Measurements from ENCODE around the gene NIP7. TPM values are rescaled to one million over a fixed set of nuclear protein-coding genes. Genes with fewer than 3 reads are reported as not detected.

NIP7 gene
- total RNA-seq, 4 donors from 2014 or later = 1.8 to 17.3 (median 8.9) TPM

GRCh38 chr16:69324013-69324531 is 15.5 kb upstream of the NIP7 start:
- Histone ChIP-seq H3K9me3 (no peaks in the 10 kb centered on the region), H3K36me3 (peaks cover 0 to 44% (median 24%) of the 10 kb centered on the region in 4 donors), H3K4me3 (no peak overlapping the region), H3K27ac (peak overlapping the region in 1 of 4 donors; percentile 30), H3K4me1 (peaks cover 10 to 44% (median 34%) of the 10 kb centered on the region in 4 donors), H3K27me3 (no peaks in the 10 kb centered on the region)
- WGBS, 2 donors (ENCODE audit: low coverage in 1 of 2) = 76 to 80% methylated on average over 1 to 8 of the region's 8 CpGs
- TF ChIP-seq CTCF (IDR thresholded peaks at IDR 0.05) (no peak), POLR2A (IDR thresholded peaks at IDR 0.05) (no peak), POLR2AphosphoS5 (IDR thresholded peaks at IDR 0.05) (no peak), EP300 (IDR thresholded peaks at IDR 0.05; ENCODE audit: low read depth) (no peak)
- in situ Hi-C loops (cut with MboI; ENCODE audit: low pct_ligation_motif_present in 1 of 4, low pct_unique_long_range_greater_than_20kb in 1 of 4, low sequenced_read_pairs in 3 of 4) (no loop called here), intact Hi-C loops (cut with DNase I; ENCODE audit: low total_unique reads) (no loop called here)
- peak; percentile 65 for DNase-seq

DNA sequence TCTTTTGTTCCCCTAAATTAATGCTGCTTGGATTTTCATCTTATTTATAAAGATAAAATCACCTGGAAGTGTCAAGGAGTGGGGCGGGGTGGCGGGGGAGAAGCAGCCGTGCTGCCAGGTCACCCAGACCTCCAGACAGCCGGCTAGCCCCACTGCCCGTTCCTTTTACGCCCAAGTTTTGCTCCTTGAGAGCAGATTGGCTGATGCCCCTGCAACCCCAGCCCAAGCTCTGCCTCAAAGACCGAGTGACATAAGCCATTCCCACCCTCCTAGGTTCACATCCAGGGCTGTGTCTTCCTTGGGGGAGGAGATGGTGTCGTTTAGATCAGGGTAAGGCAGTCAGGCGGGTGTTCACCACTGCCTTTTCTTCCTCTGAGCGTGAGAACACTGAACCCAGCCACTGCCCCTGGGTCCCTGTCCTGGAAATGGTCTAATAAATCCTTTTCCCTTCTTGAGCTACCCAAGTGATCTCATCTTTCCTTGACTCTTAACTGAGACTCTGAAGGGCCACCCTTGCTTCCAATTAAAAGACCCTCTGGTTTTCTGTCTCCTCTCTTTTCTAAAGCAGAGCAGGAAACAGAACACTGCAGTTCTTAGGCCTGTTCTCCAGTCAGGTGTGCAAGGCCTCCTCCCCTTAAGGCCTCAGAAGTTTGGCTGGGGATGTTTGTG is 14.9 kb upstream of the NIP7 start:
- intact Hi-C loops (cut with DNase I; ENCODE audit: low total_unique reads) = no loop called here
- no peak overlapping the region for H3K27ac ChIP-seq
- H3K36me3 ChIP-seq = peaks cover 0 to 37% (median 18%) of the 10 kb centered on the region in 4 donors
- H3K9me3 ChIP-seq = no peaks in the 10 kb centered on the region
- H3K4me1 ChIP-seq = peaks cover 15 to 51% (median 41%) of the 10 kb centered on the region in 4 donors
- WGBS, 2 donors (ENCODE audit: low coverage in 1 of 2) = 82% methylated on average over 10 of the region's 10 CpGs; no CpG with 5 or more reads in 1 of the 2 donors
- no peak for TF ChIP-seq EP300 (IDR thresholded peaks at IDR 0.05; ENCODE audit: low read depth)
- no peak for TF ChIP-seq CTCF (IDR thresholded peaks at IDR 0.05)
- TF ChIP-seq POLR2AphosphoS5 (IDR thresholded peaks at IDR 0.05) = no peak
- TF ChIP-seq POLR2A (IDR thresholded peaks at IDR 0.05) = no peak
- in situ Hi-C loops (cut with MboI; ENCODE audit: low pct_ligation_motif_present in 1 of 4, low pct_unique_long_range_greater_than_20kb in 1 of 4, low sequenced_read_pairs in 3 of 4) = no loop called here
- no peak overlapping the region for H3K4me3 ChIP-seq
- H3K27me3 ChIP-seq = no peaks in the 10 kb centered on the region
- DNase-seq = no peak

DNA sequence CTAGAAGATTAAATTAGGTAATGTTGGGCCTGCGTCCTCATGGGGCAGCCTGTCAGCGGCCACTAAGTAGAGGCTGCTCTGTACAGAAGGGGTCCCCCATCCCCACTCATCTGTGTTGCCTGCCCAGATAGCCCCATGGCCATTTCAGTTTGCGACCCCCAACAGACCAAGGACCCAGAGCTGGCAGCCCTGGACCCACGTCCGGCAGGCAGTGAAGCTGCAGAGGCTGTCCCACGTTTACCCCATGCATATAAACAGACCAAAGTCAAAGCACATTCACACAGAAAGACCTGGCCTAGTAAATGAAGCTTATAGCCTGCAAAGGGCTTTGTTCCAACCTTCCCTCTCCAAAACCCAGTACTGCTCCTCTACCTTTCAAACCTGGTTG is 13.8 kb upstream of the NIP7 start:
- Histone ChIP-seq H3K9me3 (no peaks in the 10 kb centered on the region), H3K27ac (peak overlapping the region; percentile 27 to 55 (median 38)), H3K27me3 (no peaks in the 10 kb centered on the region), H3K4me3 (no peak overlapping the region), H3K4me1 (peaks cover 15 to 51% (median 43%) of the 10 kb centered on the region in 4 donors), H3K36me3 (peaks cover 0 to 26% (median 13%) of the 10 kb centered on the region in 4 donors)
- intact Hi-C loops (cut with DNase I; ENCODE audit: low total_unique reads) = no loop called here
- no peak for TF ChIP-seq POLR2AphosphoS5 (IDR thresholded peaks at IDR 0.05)
- TF ChIP-seq CTCF (IDR thresholded peaks at IDR 0.05) = no peak
- no peak for TF ChIP-seq POLR2A (IDR thresholded peaks at IDR 0.05)
- no peak for TF ChIP-seq EP300 (IDR thresholded peaks at IDR 0.05; ENCODE audit: low read depth)
- WGBS, 2 donors (ENCODE audit: low coverage in 1 of 2) = 75% methylated on average over 5 of the region's 6 CpGs; no CpG with 5 or more reads in 1 of the 2 donors
- in situ Hi-C loops (cut with MboI; ENCODE audit: low pct_ligation_motif_present in 1 of 4, low pct_unique_long_range_greater_than_20kb in 1 of 4, low sequenced_read_pairs in 3 of 4) = no loop called here
- no peak for DNase-seq

DNA sequence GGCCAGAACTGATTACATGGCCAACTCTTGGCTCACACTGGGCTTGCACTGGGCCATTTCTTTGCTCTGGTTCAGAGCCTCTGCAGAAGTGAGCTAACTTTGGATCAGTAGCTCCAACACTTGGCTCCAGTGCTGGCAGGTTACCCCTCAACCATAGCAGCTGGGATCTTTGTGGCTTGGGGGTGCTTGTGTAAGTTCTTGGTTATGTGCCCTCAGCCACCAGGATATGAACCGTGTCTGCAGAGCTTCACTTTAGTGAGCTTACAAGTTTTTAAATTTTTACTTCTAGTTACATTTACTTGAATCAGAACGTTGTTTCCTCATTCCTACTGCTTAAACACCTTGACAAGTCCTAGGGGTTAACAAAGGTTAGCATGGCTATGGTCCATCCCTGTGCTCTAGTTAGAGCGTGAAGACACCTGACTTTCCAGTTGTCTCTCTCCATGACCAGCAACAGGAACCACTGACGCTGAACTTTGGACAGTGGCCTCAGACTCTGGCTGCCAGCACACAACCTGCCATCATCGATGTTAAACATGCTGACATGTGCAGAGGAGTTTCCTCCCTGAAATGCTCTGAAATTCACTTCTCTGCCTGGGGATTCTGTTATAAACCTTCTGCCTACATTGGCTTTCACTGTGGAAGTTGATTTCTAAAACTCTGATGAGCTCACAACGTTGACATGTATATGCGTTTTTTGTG is 13.2 kb upstream of the NIP7 start:
- Histone ChIP-seq H3K27ac (peak overlapping the region; percentile 27 to 55 (median 38)), H3K4me3 (no peak overlapping the region), H3K4me1 (peaks cover 15 to 57% (median 48%) of the 10 kb centered on the region in 4 donors), H3K27me3 (no peaks in the 10 kb centered on the region), H3K9me3 (no peaks in the 10 kb centered on the region), H3K36me3 (peaks cover 0 to 21% (median 9%) of the 10 kb centered on the region in 4 donors)
- intact Hi-C loops (cut with DNase I; ENCODE audit: low total_unique reads) = no loop called here
- DNase-seq = peak; percentile 62
- WGBS, 2 donors (ENCODE audit: low coverage in 1 of 2) = 23 to 38% methylated on average over 4 to 7 of the region's 7 CpGs
- TF ChIP-seq POLR2AphosphoS5 (IDR thresholded peaks at IDR 0.05) (peak in 2 of 3 donors; percentile 19 to 24), POLR2A (IDR thresholded peaks at IDR 0.05) (no peak)
- in situ Hi-C loops (cut with MboI; ENCODE audit: low pct_ligation_motif_present in 1 of 4, low pct_unique_long_range_greater_than_20kb in 1 of 4, low sequenced_read_pairs in 3 of 4) = no loop called here
